GM23338 (cell line): ENCODE results near the gene COLEC12. TPM values are rescaled to one million over a fixed set of nuclear protein-coding genes. Genes with fewer than 3 reads are reported as not detected.

Experiments used
- ATAC-seq: fragments of 200-7000 bp; cut with Tn5 transposase; 3 replicates; pipeline ENCODE4 v1.9.1; 2020
- DNase-seq: peaks from one replicate; pipeline ENCODE4 v3.0.0-alpha.2; 2015; ENCODE audit warnings: low spot score
- H2AFZ ChIP-seq: fragments of 200-600 bp; sonication (generic); 2 replicates; pipeline ENCODE4 v1.8.0; 2016; ENCODE audit warnings: antibody characterized with exemption, mild to moderate bottlenecking, moderate library complexity
- H3F3A ChIP-seq: fragments of 200-600 bp; sonication (generic); replicated peaks from 2 replicates; pipeline ENCODE4 v1.8.0; 2017; ENCODE audit warnings: antibody characterized with exemption, mixed run types, low read depth
- H3K27ac ChIP-seq: fragments of 200-600 bp; sonication (generic); 2 replicates; pipeline ENCODE4 v1.6.1; 2016; ENCODE audit warnings: low read depth
- H3K27me3 ChIP-seq: fragments of 200-600 bp; sonication (generic); 2 replicates; pipeline ENCODE4 v1.8.0; 2016; ENCODE audit warnings: mild to moderate bottlenecking, mixed run types, moderate library complexity; ENCODE audit not compliant: insufficient read depth
- H3K36me3 ChIP-seq: fragments of 200-600 bp; sonication (generic); 2 replicates; pipeline ENCODE4 v1.8.0; 2016; ENCODE audit warnings: mild to moderate bottlenecking; ENCODE audit not compliant: insufficient read depth
- H3K4me1 ChIP-seq: fragments of 200-600 bp; sonication (generic); 2 replicates; pipeline ENCODE4 v1.8.0; 2016; ENCODE audit warnings: mild to moderate bottlenecking, moderate library complexity; ENCODE audit not compliant: insufficient read depth
- H3K4me2 ChIP-seq: fragments of 200-600 bp; sonication (generic); 2 replicates; pipeline ENCODE4 v1.7.1; 2017; ENCODE audit warnings: mixed run types
- H3K4me3 ChIP-seq: fragments of 200-600 bp; sonication (generic); 2 replicates; pipeline ENCODE4 v1.6.1; 2016; ENCODE audit warnings: mixed run types
- H3K79me2 ChIP-seq: fragments of 200-600 bp; sonication (generic); replicated peaks from 2 replicates; pipeline ENCODE4 v1.8.0; 2017; ENCODE audit warnings: mild to moderate bottlenecking; ENCODE audit not compliant: insufficient read depth
- H3K9me2 ChIP-seq: fragments of 200-600 bp; sonication (generic); 2 replicates; pipeline ENCODE4 v1.8.0; 2017; ENCODE audit not compliant: insufficient read depth
- H4K20me1 ChIP-seq: fragments of 200-600 bp; sonication (generic); replicated peaks from 2 replicates; pipeline ENCODE4 v1.8.0; 2017; ENCODE audit warnings: mild to moderate bottlenecking; ENCODE audit not compliant: insufficient read depth
- H3K27ac Mint-ChIP-seq: 2 replicates; pipeline ENCODE4 v1.8.0; 2020; ENCODE audit warnings: inconsistent platforms, mild to moderate bottlenecking, moderate library complexity, mixed read lengths
- H3K27me3 Mint-ChIP-seq: 3 replicates; pipeline ENCODE4 v1.8.0; 2022; ENCODE audit warnings: low read depth, mild to moderate bottlenecking, moderate library complexity, mixed read lengths, inconsistent platforms; ENCODE audit not compliant: insufficient read depth, poor library complexity
- H3K36me3 Mint-ChIP-seq: 3 replicates; pipeline ENCODE4 v1.8.0; 2021; ENCODE audit warnings: low read depth, mild to moderate bottlenecking, inconsistent platforms, moderate library complexity, mixed read lengths
- H3K4me1 Mint-ChIP-seq: 3 replicates; pipeline ENCODE4 v1.8.0; 2020; ENCODE audit warnings: mild to moderate bottlenecking, inconsistent platforms, mixed read lengths
- H3K4me3 Mint-ChIP-seq: 3 replicates; pipeline ENCODE4 v1.8.0; 2021; ENCODE audit warnings: moderate library complexity, mild to moderate bottlenecking, inconsistent platforms, mixed read lengths
- H3K9me3 Mint-ChIP-seq: 3 replicates; pipeline ENCODE4 v1.8.0; 2020; ENCODE audit warnings: moderate library complexity, mild to moderate bottlenecking, inconsistent platforms, mixed read lengths
- CREB1 ChIP-seq: fragments of 250-450 bp; sonication (Bioruptor Pico); IDR thresholded peaks from 2 replicates; pipeline ENCODE4 v1.5.0; 2020; ENCODE audit warnings: low read depth, mild to moderate bottlenecking, moderate library complexity
- CTCF ChIP-seq, 2 experiments: fragments of 200-600 bp in 1 of 2; sonication (generic) in 1 of 2; conservative IDR thresholded peaks; 2 replicates each; pipeline versions ENCODE4 v1.5.1 to v1.6.1; 2016 to 2017; ENCODE audit warnings: antibody characterized with exemption in 2 of 2, low read depth in 2 of 2, mild to moderate bottlenecking in 2 of 2, moderate library complexity in 1 of 2
- ETS1 ChIP-seq: IDR thresholded peaks from 2 replicates; pipeline ENCODE4 v1.6.1; 2016; ENCODE audit warnings: antibody characterized with exemption
- EZH2 ChIP-seq: fragments of 200-600 bp; sonication (generic); IDR thresholded peaks from one replicate; pipeline ENCODE4 v1.8.0; 2017; ENCODE audit warnings: antibody characterized with exemption, mild to moderate bottlenecking, low read depth; ENCODE audit not compliant: unreplicated experiment
- EZH2phosphoT487 ChIP-seq: fragments of 200-600 bp; sonication (generic); IDR thresholded peaks from one replicate; pipeline ENCODE4 v1.8.1; 2018; ENCODE audit warnings: antibody characterized with exemption; ENCODE audit not compliant: unreplicated experiment
- JUNB ChIP-seq: IDR thresholded peaks from one replicate; pipeline ENCODE4 v1.6.1; 2016; ENCODE audit warnings: antibody characterized with exemption; ENCODE audit not compliant: unreplicated experiment
- NANOG ChIP-seq: IDR thresholded peaks from 2 replicates; pipeline ENCODE4 v1.6.1; 2016; ENCODE audit warnings: antibody characterized with exemption, borderline replicate concordance
- POLR2AphosphoS5 ChIP-seq: IDR thresholded peaks from 2 replicates; pipeline ENCODE4 v1.6.1; 2016; ENCODE audit warnings: antibody characterized with exemption, low read depth
- REST ChIP-seq: IDR thresholded peaks from one replicate; pipeline ENCODE4 v1.6.1; 2018; ENCODE audit warnings: antibody characterized with exemption; ENCODE audit not compliant: unreplicated experiment
- STAT1 ChIP-seq: IDR thresholded peaks from one replicate; pipeline ENCODE4 v1.6.1; 2016; ENCODE audit warnings: antibody characterized with exemption; ENCODE audit not compliant: unreplicated experiment
- ZNF114 ChIP-seq: fragments of 250-450 bp; sonication (Bioruptor Pico); IDR thresholded peaks from 2 replicates; pipeline ENCODE4 v1.5.0; 2020; ENCODE audit warnings: mild to moderate bottlenecking, moderate library complexity
- ZNF331 ChIP-seq: fragments of 250-450 bp; sonication (Bioruptor Pico); IDR thresholded peaks from 2 replicates; pipeline ENCODE4 v1.5.0; 2020; ENCODE audit warnings: low read depth, mild to moderate bottlenecking, moderate library complexity
- ZNF462 ChIP-seq: fragments of 250-450 bp; sonication (Bioruptor Pico); IDR thresholded peaks from 2 replicates; pipeline ENCODE4 v1.5.0; 2020; ENCODE audit warnings: mild to moderate bottlenecking, moderate library complexity
- polyA plus RNA-seq: library from polyadenylated mRNA; unstranded; fragments of >200 nt; fragmentation: Nextera tagmentation; extraction: Ambion mirVana; gene quantifications from 2 replicates; pipeline ENCODE4 v1.2.1, GENCODE V29; 2016
- total RNA-seq: library from RNA; depleted of rRNA; stranded (reverse); fragments of >200 nt; shearing (Covaris generic); gene quantifications from 2 replicates; pipeline ENCODE4 v1.2.3, GENCODE V29; 2014

COLEC12 gene
- total and polyA plus RNA-seq, 2 experiments from 2014 or later, result 1.1 to 3.2 TPM

DNA sequence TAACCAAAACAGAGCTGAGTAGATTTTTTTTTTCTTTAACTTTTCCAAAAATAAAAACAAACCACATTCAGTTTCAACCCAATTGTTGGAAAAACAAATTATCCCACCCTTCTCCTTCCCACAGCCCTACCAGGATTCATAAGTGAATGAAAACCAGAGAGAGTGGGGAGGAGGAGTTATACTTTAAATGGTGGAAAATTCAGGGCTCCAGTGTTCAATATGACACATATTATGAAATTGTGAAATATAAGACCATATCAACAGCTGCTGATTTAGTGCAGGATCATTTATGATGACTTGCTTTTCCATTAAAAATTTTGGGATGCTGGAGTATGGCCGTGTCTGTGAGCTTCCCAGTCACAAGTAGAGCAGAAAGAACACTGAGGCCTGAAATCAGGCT, 26.7 kb downstream of the COLEC12 start:
- no peak for ATAC-seq
- no peak overlapping the region for H3K4me2 ChIP-seq
- Mint-ChIP-seq H3K9me3 (no peaks in the 10 kb centered on the region), H3K4me1 (peaks cover 29% of the 10 kb centered on the region), H3K27ac (no peak overlapping the region), H3K27me3 (peaks cover 8% of the 10 kb centered on the region), H3K4me3 (no peak overlapping the region), H3K36me3 (no peaks in the 10 kb centered on the region)
- H4K20me1 ChIP-seq, result no peaks in the 10 kb centered on the region
- no peak overlapping the region for H3K27ac ChIP-seq
- no peak overlapping the region for H3K4me3 ChIP-seq
- no peaks in the 10 kb centered on the region for H3K79me2 ChIP-seq
- no peaks in the 10 kb centered on the region for H3K9me2 ChIP-seq
- peak overlapping the region; percentile 12; the same call in 1 of the 2 replicates for H2AFZ ChIP-seq
- no peak for DNase-seq
- no peak for TF ChIP-seq JUNB
- TF ChIP-seq STAT1, result no peak
- TF ChIP-seq CTCF (conservative IDR thresholded peaks at IDR 0.05; ENCODE audit: low read depth in 2 of 2), result no peak
- TF ChIP-seq ZNF462 (CRISPR knock-in tag), result no peak
- no peak for TF ChIP-seq POLR2AphosphoS5
- TF ChIP-seq CREB1, result no peak
- no peak for TF ChIP-seq EZH2phosphoT487
- TF ChIP-seq NANOG, result no peak
- no peak for TF ChIP-seq ETS1
- TF ChIP-seq ZNF114 (CRISPR knock-in tag), result no peak
- no peak for TF ChIP-seq REST
- TF ChIP-seq EZH2, result no peak
- TF ChIP-seq ZNF331 (CRISPR knock-in tag), result no peak
- H3K4me1 ChIP-seq, result peaks cover 32% of the 10 kb centered on the region
- no peaks in the 10 kb centered on the region for H3K27me3 ChIP-seq
- H3F3A ChIP-seq, result no peaks in the 10 kb centered on the region
- H3K36me3 ChIP-seq, result no peaks in the 10 kb centered on the region
